HEK293 (cell line): ENCODE measurements around the gene KCP.
A peak's percentile ranks its signal among the peaks of the same experiment; 100 is the strongest.

Source experiments
- CTCF ChIA-PET: fragments of 350-600 bp; formaldehyde crosslinking; extraction: SDS; loops from one replicate; lab custom pipeline; 2021; ENCODE audit warnings: antibody characterized with exemption; lab: Yijun Ruan, JAX
- POLR2A ChIA-PET: fragments of 300-600 bp; formaldehyde crosslinking; extraction: SDS; loops from one replicate; lab custom pipeline; 2020; ENCODE audit warnings: antibody characterized with exemption, inconsistent platforms; lab: Yijun Ruan, JAX
- H3K27ac ChIP-seq: fragments of 200-500 bp; sonication (Bioruptor generic); 2 replicates; pipeline ENCODE4 v1.5.1; 2014; ENCODE audit warnings: low read depth, low read length, control low read depth, inconsistent platforms; ENCODE audit errors: extremely low read depth
- H3K36me3 ChIP-seq, 2 experiments: fragments of 200-500 bp in 1 of 2; sonication (Bioruptor generic) in 1 of 2; 1 replicate in 1 of 2; 2 replicates in 1 of 2; pipeline ENCODE4 v1.5.1; 2014 to 2017; ENCODE audit warnings: inconsistent platforms in 2 of 2, low read length in 2 of 2; ENCODE audit not compliant: control insufficient read depth in 2 of 2, insufficient read depth in 1 of 2
- H3K4me1 ChIP-seq: fragments of 200-500 bp; sonication (Bioruptor generic); 2 replicates; pipeline ENCODE4 v1.5.1; 2014; ENCODE audit warnings: mild to moderate bottlenecking, low read length, inconsistent platforms; ENCODE audit not compliant: control insufficient read depth, insufficient read depth
- H3K4me3 ChIP-seq: 2 replicates; pipeline ENCODE4 v1.5.1; 2011; ENCODE audit warnings: low read depth, mild to moderate bottlenecking, control low read depth, low read length, moderate library complexity
- H3K9me3 ChIP-seq: fragments of 200-500 bp; sonication (Bioruptor generic); 2 replicates; pipeline ENCODE4 v1.5.1; 2014; ENCODE audit warnings: low read depth, low read length, inconsistent platforms; ENCODE audit not compliant: control insufficient read depth, insufficient read depth
- KLF1 ChIP-seq: fragments of 450-650 bp; formaldehyde crosslinking; IDR thresholded peaks from 2 replicates; pipeline ENCODE4 v1.5.1; 2016; ENCODE audit warnings: missing biosample characterization, missing genetic modification characterization
- KLF8 ChIP-seq: fragments of 450-650 bp; formaldehyde crosslinking; IDR thresholded peaks from 2 replicates; pipeline ENCODE4 v1.5.1; 2016; ENCODE audit warnings: missing biosample characterization, missing genetic modification characterization
- SALL2 ChIP-seq: fragments of 450-650 bp; formaldehyde crosslinking; IDR thresholded peaks from 2 replicates; pipeline ENCODE4 v1.5.0; 2017; ENCODE audit warnings: missing biosample characterization, mild to moderate bottlenecking, missing genetic modification characterization, borderline replicate concordance
- SCRT2 ChIP-seq: fragments of 450-650 bp; formaldehyde crosslinking; IDR thresholded peaks from 2 replicates; pipeline ENCODE4 v1.5.1; 2016; ENCODE audit warnings: missing biosample characterization, missing genetic modification characterization
- YY2 ChIP-seq: fragments of 450-650 bp; formaldehyde crosslinking; IDR thresholded peaks from 2 replicates; pipeline ENCODE4 v1.5.1; 2016; ENCODE audit warnings: missing biosample characterization, missing genetic modification characterization
- ZNF114 ChIP-seq: fragments of 450-650 bp; formaldehyde crosslinking; IDR thresholded peaks from 2 replicates; pipeline ENCODE4 v1.5.0; 2017; ENCODE audit warnings: missing biosample characterization, missing genetic modification characterization
- ZNF133 ChIP-seq: fragments of 450-650 bp; formaldehyde crosslinking; IDR thresholded peaks from 2 replicates; pipeline ENCODE4 v1.5.1; 2016; ENCODE audit warnings: missing biosample characterization, missing genetic modification characterization
- ZNF174 ChIP-seq: fragments of 450-650 bp; formaldehyde crosslinking; IDR thresholded peaks from 2 replicates; pipeline ENCODE4 v1.5.0; 2017; ENCODE audit warnings: missing biosample characterization, mild to moderate bottlenecking, missing genetic modification characterization
- ZNF19 ChIP-seq: fragments of 450-650 bp; formaldehyde crosslinking; IDR thresholded peaks from 2 replicates; pipeline ENCODE4; 2016; ENCODE audit warnings: missing biosample characterization, missing genetic modification characterization, low read depth
- ZNF23 ChIP-seq: fragments of 450-650 bp; formaldehyde crosslinking; IDR thresholded peaks from 2 replicates; pipeline ENCODE4 v1.5.1; 2016; ENCODE audit warnings: missing biosample characterization, missing genetic modification characterization, borderline replicate concordance
- ZNF324 ChIP-seq: fragments of 450-650 bp; formaldehyde crosslinking; IDR thresholded peaks from 2 replicates; pipeline ENCODE4 v1.5.1; 2016; ENCODE audit warnings: missing biosample characterization, missing genetic modification characterization
- ZNF341 ChIP-seq: fragments of 450-650 bp; formaldehyde crosslinking; IDR thresholded peaks from 2 replicates; pipeline ENCODE4; 2016; ENCODE audit warnings: low read depth, missing biosample characterization, missing genetic modification characterization
- ZNF354C ChIP-seq: fragments of 450-650 bp; formaldehyde crosslinking; IDR thresholded peaks from 2 replicates; pipeline ENCODE4 v1.5.1; 2016; ENCODE audit warnings: missing biosample characterization, missing genetic modification characterization, low read depth, borderline replicate concordance
- ZNF391 ChIP-seq: fragments of 450-650 bp; formaldehyde crosslinking; IDR thresholded peaks from 2 replicates; pipeline ENCODE4 v1.5.1; 2016; ENCODE audit warnings: low read depth, missing biosample characterization, missing genetic modification characterization, borderline replicate concordance
- ZNF426 ChIP-seq: fragments of 450-650 bp; formaldehyde crosslinking; IDR thresholded peaks from 2 replicates; pipeline ENCODE4 v1.5.1; 2017; ENCODE audit warnings: missing biosample characterization, missing genetic modification characterization, mild to moderate bottlenecking, inconsistent platforms, moderate library complexity
- ZNF48 ChIP-seq: fragments of 450-650 bp; formaldehyde crosslinking; IDR thresholded peaks from 2 replicates; pipeline ENCODE4 v1.5.1; 2016; ENCODE audit warnings: missing biosample characterization, missing genetic modification characterization
- ZNF555 ChIP-seq: fragments of 450-650 bp; formaldehyde crosslinking; conservative IDR thresholded peaks from 2 replicates; pipeline ENCODE4 v1.5.1; 2017; ENCODE audit warnings: missing biosample characterization, mild to moderate bottlenecking, missing genetic modification characterization, inconsistent platforms
- ZNF660 ChIP-seq: fragments of 450-650 bp; IDR thresholded peaks from 2 replicates; pipeline ENCODE4 v1.5.1; 2018; ENCODE audit warnings: missing biosample characterization, mild to moderate bottlenecking, missing genetic modification characterization
- ZNF792 ChIP-seq: fragments of 450-650 bp; formaldehyde crosslinking; IDR thresholded peaks from 2 replicates; pipeline ENCODE4 v1.5.1; 2016; ENCODE audit warnings: missing biosample characterization, missing genetic modification characterization
- ZNF837 ChIP-seq: fragments of 450-650 bp; formaldehyde crosslinking; IDR thresholded peaks from 2 replicates; pipeline ENCODE4 v1.5.1; 2016; ENCODE audit warnings: missing biosample characterization, missing genetic modification characterization
- TF ChIP-seq, protein P1 (sequence below): fragments of 450-650 bp; formaldehyde crosslinking; IDR thresholded peaks from 2 replicates; pipeline ENCODE4; 2016; ENCODE audit warnings: missing biosample characterization, missing genetic modification characterization
- TF ChIP-seq, protein P2 (sequence below): fragments of 450-650 bp; formaldehyde crosslinking; IDR thresholded peaks from 2 replicates; pipeline ENCODE4 v1.5.1; 2016; ENCODE audit warnings: missing biosample characterization, missing genetic modification characterization
- TF ChIP-seq, protein P3 (sequence below): sonication (generic); formaldehyde crosslinking; IDR thresholded peaks from 2 replicates; pipeline ENCODE4 v1.8.1; 2022; ENCODE audit warnings: mild to moderate bottlenecking, moderate library complexity, missing genetic modification reagents
- TF ChIP-seq, protein P4 (sequence below): fragments of 450-650 bp; formaldehyde crosslinking; IDR thresholded peaks from 2 replicates; pipeline ENCODE4 v1.5.1; 2016; ENCODE audit warnings: missing biosample characterization, missing genetic modification characterization, borderline replicate concordance
- TF ChIP-seq, protein P5 (sequence below): fragments of 450-650 bp; formaldehyde crosslinking; IDR thresholded peaks from 2 replicates; pipeline ENCODE4 v1.5.1; 2016; ENCODE audit warnings: missing biosample characterization, missing genetic modification characterization
- TF ChIP-seq, protein P6 (sequence below): IDR thresholded peaks from 2 replicates; pipeline ENCODE4 v1.6.1; 2011; ENCODE audit warnings: mild to moderate bottlenecking, low read depth, low read length, borderline replicate concordance

The KCP gene

DNA sequence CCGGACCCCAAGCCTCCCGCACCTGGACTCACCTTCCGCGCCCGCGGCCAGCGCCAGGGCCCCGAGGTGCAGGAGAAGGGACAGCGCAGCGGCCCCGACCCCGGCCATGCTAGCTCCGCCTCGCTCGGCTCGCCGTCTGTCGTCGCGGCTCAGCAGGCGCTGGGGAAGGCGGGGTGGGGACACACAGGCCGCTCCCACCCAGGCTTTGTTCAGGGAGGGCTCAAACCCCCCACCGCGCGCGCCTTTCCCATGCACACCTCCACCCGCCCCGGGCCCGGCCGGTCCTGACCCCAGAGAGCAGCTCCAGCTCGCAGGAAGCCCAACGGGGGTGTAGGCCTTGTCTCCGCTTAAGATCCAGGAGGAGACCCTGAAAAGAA, at the start of gene KCP:
Gene KCP, minus strand, starts transcription at position 141 of the 377 bp plus-strand sequence. Its CDS starts 33 bp downstream, at position 108.
- POLR2A ChIA-PET = no interaction called here
- Histone ChIP-seq H3K9me3 (no peaks in the 10 kb centered on the region), H3K36me3 (no peaks in the 10 kb centered on the region), H3K4me3 (no peak within 1 kb of the TSS)
- TF ChIP-seq, protein P1, sequence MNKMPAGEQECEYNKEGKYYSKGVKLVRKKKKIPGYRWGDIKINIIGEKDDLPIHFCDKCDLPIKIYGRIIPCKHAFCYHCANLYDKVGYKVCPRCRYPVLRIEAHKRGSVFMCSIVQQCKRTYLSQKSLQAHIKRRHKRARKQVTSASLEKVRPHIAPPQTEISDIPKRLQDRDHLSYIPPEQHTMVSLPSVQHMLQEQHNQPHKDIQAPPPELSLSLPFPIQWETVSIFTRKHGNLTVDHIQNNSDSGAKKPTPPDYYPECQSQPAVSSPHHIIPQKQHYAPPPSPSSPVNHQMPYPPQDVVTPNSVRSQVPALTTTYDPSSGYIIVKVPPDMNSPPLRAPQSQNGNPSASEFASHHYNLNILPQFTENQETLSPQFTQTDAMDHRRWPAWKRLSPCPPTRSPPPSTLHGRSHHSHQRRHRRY (tag by site-specific recombination) = no peak
- TF ChIP-seq, protein P2, sequence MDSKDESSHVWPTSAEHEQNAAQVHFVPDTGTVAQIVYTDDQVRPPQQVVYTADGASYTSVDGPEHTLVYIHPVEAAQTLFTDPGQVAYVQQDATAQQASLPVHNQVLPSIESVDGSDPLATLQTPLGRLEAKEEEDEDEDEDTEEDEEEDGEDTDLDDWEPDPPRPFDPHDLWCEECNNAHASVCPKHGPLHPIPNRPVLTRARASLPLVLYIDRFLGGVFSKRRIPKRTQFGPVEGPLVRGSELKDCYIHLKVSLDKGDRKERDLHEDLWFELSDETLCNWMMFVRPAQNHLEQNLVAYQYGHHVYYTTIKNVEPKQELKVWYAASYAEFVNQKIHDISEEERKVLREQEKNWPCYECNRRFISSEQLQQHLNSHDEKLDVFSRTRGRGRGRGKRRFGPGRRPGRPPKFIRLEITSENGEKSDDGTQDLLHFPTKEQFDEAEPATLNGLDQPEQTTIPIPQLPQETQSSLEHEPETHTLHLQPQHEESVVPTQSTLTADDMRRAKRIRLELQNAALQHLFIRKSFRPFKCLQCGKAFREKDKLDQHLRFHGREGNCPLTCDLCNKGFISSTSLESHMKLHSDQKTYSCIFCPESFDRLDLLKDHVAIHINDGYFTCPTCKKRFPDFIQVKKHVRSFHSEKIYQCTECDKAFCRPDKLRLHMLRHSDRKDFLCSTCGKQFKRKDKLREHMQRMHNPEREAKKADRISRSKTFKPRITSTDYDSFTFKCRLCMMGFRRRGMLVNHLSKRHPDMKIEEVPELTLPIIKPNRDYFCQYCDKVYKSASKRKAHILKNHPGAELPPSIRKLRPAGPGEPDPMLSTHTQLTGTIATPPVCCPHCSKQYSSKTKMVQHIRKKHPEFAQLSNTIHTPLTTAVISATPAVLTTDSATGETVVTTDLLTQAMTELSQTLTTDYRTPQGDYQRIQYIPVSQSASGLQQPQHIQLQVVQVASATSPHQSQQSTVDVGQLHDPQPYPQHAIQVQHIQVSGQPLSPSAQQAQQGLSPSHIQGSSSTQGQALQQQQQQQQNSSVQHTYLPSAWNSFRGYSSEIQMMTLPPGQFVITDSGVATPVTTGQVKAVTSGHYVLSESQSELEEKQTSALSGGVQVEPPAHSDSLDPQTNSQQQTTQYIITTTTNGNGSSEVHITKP (tag by site-specific recombination) = no peak
- TF ChIP-seq, protein P3, sequence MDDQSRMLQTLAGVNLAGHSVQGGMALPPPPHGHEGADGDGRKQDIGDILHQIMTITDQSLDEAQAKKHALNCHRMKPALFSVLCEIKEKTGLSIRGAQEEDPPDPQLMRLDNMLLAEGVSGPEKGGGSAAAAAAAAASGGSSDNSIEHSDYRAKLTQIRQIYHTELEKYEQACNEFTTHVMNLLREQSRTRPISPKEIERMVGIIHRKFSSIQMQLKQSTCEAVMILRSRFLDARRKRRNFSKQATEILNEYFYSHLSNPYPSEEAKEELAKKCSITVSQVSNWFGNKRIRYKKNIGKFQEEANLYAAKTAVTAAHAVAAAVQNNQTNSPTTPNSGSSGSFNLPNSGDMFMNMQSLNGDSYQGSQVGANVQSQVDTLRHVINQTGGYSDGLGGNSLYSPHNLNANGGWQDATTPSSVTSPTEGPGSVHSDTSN (CRISPR knock-in tag) = no peak
- TF ChIP-seq ZNF133 (tag by site-specific recombination) (no peak), ZNF23 (tag by site-specific recombination) (no peak), ZNF341 (no peak), ZNF792 (tag by site-specific recombination) (no peak), SCRT2 (tag by site-specific recombination) (no peak), ZNF354C (tag by site-specific recombination) (no peak), ZNF324 (tag by site-specific recombination) (no peak), ZNF837 (no peak), ZNF174 (tag by site-specific recombination) (no peak), ZNF426 (no peak), ZNF660 (no peak)
- TF ChIP-seq, protein P4, sequence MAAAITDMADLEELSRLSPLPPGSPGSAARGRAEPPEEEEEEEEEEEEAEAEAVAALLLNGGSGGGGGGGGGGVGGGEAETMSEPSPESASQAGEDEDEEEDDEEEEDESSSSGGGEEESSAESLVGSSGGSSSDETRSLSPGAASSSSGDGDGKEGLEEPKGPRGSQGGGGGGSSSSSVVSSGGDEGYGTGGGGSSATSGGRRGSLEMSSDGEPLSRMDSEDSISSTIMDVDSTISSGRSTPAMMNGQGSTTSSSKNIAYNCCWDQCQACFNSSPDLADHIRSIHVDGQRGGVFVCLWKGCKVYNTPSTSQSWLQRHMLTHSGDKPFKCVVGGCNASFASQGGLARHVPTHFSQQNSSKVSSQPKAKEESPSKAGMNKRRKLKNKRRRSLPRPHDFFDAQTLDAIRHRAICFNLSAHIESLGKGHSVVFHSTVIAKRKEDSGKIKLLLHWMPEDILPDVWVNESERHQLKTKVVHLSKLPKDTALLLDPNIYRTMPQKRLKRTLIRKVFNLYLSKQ (tag by site-specific recombination) = no peak
- TF ChIP-seq, protein P5, sequence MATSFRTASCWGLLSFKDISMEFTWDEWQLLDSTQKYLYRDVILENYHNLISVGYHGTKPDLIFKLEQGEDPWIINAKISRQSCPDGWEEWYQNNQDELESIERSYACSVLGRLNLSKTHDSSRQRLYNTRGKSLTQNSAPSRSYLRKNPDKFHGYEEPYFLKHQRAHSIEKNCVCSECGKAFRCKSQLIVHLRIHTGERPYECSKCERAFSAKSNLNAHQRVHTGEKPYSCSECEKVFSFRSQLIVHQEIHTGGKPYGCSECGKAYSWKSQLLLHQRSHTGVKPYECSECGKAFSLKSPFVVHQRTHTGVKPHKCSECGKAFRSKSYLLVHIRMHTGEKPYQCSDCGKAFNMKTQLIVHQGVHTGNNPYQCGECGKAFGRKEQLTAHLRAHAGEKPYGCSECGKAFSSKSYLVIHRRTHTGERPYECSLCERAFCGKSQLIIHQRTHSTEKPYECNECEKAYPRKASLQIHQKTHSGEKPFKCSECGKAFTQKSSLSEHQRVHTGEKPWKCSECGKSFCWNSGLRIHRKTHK (tag by site-specific recombination) = no peak
- TF ChIP-seq, all 188 proteins: peak for 0
- CTCF ChIA-PET = interaction anchor here (0.5 to 0.6 kb wide), 2 partner anchors 307 to 360 kb away, joined by 3 read pairs; no protein-coding TSS in a partner anchor
- Histone ChIP-seq H3K27ac (0 out of 2 replicates have a peak within 1 kb of the TSS, but pooled peaks have one; percentile 14), H3K4me1 (no peaks in the 10 kb centered on the region)

DNA sequence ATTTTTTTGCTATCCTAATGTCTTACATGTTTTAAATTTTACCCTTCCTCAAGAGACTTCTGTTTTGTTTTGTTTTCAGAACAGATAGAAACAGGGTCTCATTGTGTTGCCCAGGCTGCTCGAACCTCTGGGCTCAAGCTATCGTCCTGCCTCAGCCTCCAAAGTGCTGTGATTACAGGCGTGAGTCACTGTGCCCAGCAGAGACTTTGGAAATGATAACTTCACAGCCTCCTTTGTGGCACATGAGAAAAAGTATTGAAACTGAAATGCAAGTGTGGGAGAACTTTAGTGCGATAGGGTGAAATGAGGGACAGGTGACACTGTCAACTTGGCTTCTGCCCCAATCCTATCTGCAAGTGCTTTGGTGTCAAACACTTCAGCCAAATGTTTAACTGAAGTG, 48.8 kb upstream of the KCP start:
- no peak overlapping the region for H3K27ac ChIP-seq
- ChIA-PET POLR2A (interaction anchor here (0.6 to 0.7 kb wide), 2 partner anchors 16 to 104 kb away, joined by 4 to 5 read pairs; no protein-coding TSS in a partner anchor), CTCF (interaction anchor here (0.9 kb wide), 1 partner anchor 132 kb away, joined by 3 read pairs; no protein-coding TSS in a partner anchor)
- H3K4me3 ChIP-seq = no peak overlapping the region
- peaks cover 10 to 71% of the 10 kb centered on the region in 2 experiments for H3K36me3 ChIP-seq
- H3K9me3 ChIP-seq = no peaks in the 10 kb centered on the region
- H3K4me1 ChIP-seq = no peaks in the 10 kb centered on the region
- TF ChIP-seq ZNF114 (tag by site-specific recombination) = no peak
- no peak for TF ChIP-seq ZNF391
- TF ChIP-seq KLF1 = no peak
- no peak for TF ChIP-seq ZNF555
- no peak for TF ChIP-seq KLF8 (tag by site-specific recombination)
- TF ChIP-seq, protein P6, sequence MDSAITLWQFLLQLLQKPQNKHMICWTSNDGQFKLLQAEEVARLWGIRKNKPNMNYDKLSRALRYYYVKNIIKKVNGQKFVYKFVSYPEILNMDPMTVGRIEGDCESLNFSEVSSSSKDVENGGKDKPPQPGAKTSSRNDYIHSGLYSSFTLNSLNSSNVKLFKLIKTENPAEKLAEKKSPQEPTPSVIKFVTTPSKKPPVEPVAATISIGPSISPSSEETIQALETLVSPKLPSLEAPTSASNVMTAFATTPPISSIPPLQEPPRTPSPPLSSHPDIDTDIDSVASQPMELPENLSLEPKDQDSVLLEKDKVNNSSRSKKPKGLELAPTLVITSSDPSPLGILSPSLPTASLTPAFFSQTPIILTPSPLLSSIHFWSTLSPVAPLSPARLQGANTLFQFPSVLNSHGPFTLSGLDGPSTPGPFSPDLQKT = no peak
- no peak for TF ChIP-seq SALL2
- no peak for TF ChIP-seq YY2
- TF ChIP-seq ZNF19 = no peak
- TF ChIP-seq ZNF48 (tag by site-specific recombination) = no peak
